HEK293 (cell line): Measurements from ENCODE around the gene RAD54L.

Source experiments
- CTCF ChIA-PET: fragments of 350-600 bp; formaldehyde crosslinking; extraction: SDS; loops from one replicate; lab custom pipeline; 2021; ENCODE audit warnings: antibody characterized with exemption; lab: Yijun Ruan, JAX
- POLR2A ChIA-PET: fragments of 300-600 bp; formaldehyde crosslinking; extraction: SDS; loops from one replicate; lab custom pipeline; 2020; ENCODE audit warnings: antibody characterized with exemption, inconsistent platforms; lab: Yijun Ruan, JAX
- H3K27ac ChIP-seq: fragments of 200-500 bp; sonication (Bioruptor generic); 2 replicates; pipeline ENCODE4 v1.5.1; 2014; ENCODE audit warnings: low read depth, low read length, control low read depth, inconsistent platforms; ENCODE audit errors: extremely low read depth
- H3K36me3 ChIP-seq, 2 experiments: fragments of 200-500 bp in 1 of 2; sonication (Bioruptor generic) in 1 of 2; 1 replicate in 1 of 2; 2 replicates in 1 of 2; pipeline ENCODE4 v1.5.1; 2014 to 2017; ENCODE audit warnings: inconsistent platforms in 2 of 2, low read length in 2 of 2; ENCODE audit not compliant: control insufficient read depth in 2 of 2, insufficient read depth in 1 of 2
- H3K4me1 ChIP-seq: fragments of 200-500 bp; sonication (Bioruptor generic); 2 replicates; pipeline ENCODE4 v1.5.1; 2014; ENCODE audit warnings: mild to moderate bottlenecking, low read length, inconsistent platforms; ENCODE audit not compliant: control insufficient read depth, insufficient read depth
- H3K4me3 ChIP-seq: 2 replicates; pipeline ENCODE4 v1.5.1; 2011; ENCODE audit warnings: low read depth, mild to moderate bottlenecking, control low read depth, low read length, moderate library complexity
- H3K9me3 ChIP-seq: fragments of 200-500 bp; sonication (Bioruptor generic); 2 replicates; pipeline ENCODE4 v1.5.1; 2014; ENCODE audit warnings: low read depth, low read length, inconsistent platforms; ENCODE audit not compliant: control insufficient read depth, insufficient read depth
- GLIS1 ChIP-seq: fragments of 450-650 bp; formaldehyde crosslinking; IDR thresholded peaks from 2 replicates; pipeline ENCODE4 v1.5.1; 2016; ENCODE audit warnings: missing biosample characterization, missing genetic modification characterization
- GLIS2 ChIP-seq: fragments of 450-650 bp; formaldehyde crosslinking; IDR thresholded peaks from 2 replicates; pipeline ENCODE4 v1.5.1; 2016; ENCODE audit warnings: missing biosample characterization, missing genetic modification characterization
- HOXC10 ChIP-seq: sonication (generic); formaldehyde crosslinking; IDR thresholded peaks from 2 replicates; pipeline ENCODE4 v1.8.1; 2023; ENCODE audit warnings: mild to moderate bottlenecking, missing genetic modification reagents
- KLF9 ChIP-seq: fragments of 450-650 bp; formaldehyde crosslinking; IDR thresholded peaks from 2 replicates; pipeline ENCODE4 v1.5.1; 2016; ENCODE audit warnings: missing biosample characterization, missing genetic modification characterization, low read depth
- PRDM1 ChIP-seq: fragments of 450-650 bp; formaldehyde crosslinking; IDR thresholded peaks from 2 replicates; pipeline ENCODE4; 2016; ENCODE audit warnings: missing biosample characterization, missing genetic modification characterization
- ZBTB20 ChIP-seq: fragments of 450-650 bp; formaldehyde crosslinking; IDR thresholded peaks from 2 replicates; pipeline ENCODE4 v1.5.1; 2016; ENCODE audit warnings: missing biosample characterization, missing genetic modification characterization
- ZIC2 ChIP-seq: fragments of 450-650 bp; formaldehyde crosslinking; IDR thresholded peaks from 2 replicates; pipeline ENCODE4 v1.5.1; 2016; ENCODE audit warnings: missing biosample characterization, missing genetic modification characterization
- ZNF146 ChIP-seq: fragments of 450-650 bp; formaldehyde crosslinking; IDR thresholded peaks from 2 replicates; pipeline ENCODE4 v1.5.1; 2016; ENCODE audit warnings: missing biosample characterization, missing genetic modification characterization
- ZNF211 ChIP-seq: fragments of 450-650 bp; formaldehyde crosslinking; IDR thresholded peaks from 2 replicates; pipeline ENCODE4 v1.5.1; 2016; ENCODE audit warnings: low read depth, missing biosample characterization, missing genetic modification characterization
- ZNF248 ChIP-seq: fragments of 450-650 bp; formaldehyde crosslinking; IDR thresholded peaks from 2 replicates; pipeline ENCODE4 v1.5.1; 2017; ENCODE audit warnings: missing biosample characterization, missing genetic modification characterization
- ZNF514 ChIP-seq: fragments of 450-650 bp; formaldehyde crosslinking; IDR thresholded peaks from 2 replicates; pipeline ENCODE4 v1.5.1; 2016; ENCODE audit warnings: missing biosample characterization, missing genetic modification characterization
- ZNF561 ChIP-seq: fragments of 450-650 bp; IDR thresholded peaks from 2 replicates; pipeline ENCODE4 v1.5.1; 2018; ENCODE audit warnings: missing biosample characterization, missing genetic modification characterization, borderline replicate concordance
- ZNF596 ChIP-seq: fragments of 450-650 bp; IDR thresholded peaks from 2 replicates; pipeline ENCODE4 v1.5.0; 2018; ENCODE audit warnings: missing biosample characterization, mild to moderate bottlenecking, missing genetic modification characterization, moderate library complexity
- ZNF76 ChIP-seq: fragments of 450-650 bp; formaldehyde crosslinking; IDR thresholded peaks from 2 replicates; pipeline ENCODE4; 2016; ENCODE audit warnings: low read depth, missing biosample characterization, missing genetic modification characterization, borderline replicate concordance
- TF ChIP-seq, protein P1 (sequence below): fragments of 450-650 bp; formaldehyde crosslinking; IDR thresholded peaks from 2 replicates; pipeline ENCODE4 v1.5.1; 2016; ENCODE audit warnings: missing biosample characterization, missing genetic modification characterization
- TF ChIP-seq, protein P2 (sequence below): fragments of 450-650 bp; formaldehyde crosslinking; conservative IDR thresholded peaks from 2 replicates; pipeline ENCODE4 v1.5.1; 2016; ENCODE audit warnings: low read depth, missing biosample characterization, missing genetic modification characterization
- TF ChIP-seq, protein P3 (sequence below): fragments of 450-650 bp; formaldehyde crosslinking; IDR thresholded peaks from 2 replicates; pipeline ENCODE4 v1.5.1; 2016; ENCODE audit warnings: missing biosample characterization, missing genetic modification characterization
- TF ChIP-seq, protein P4 (sequence below): fragments of 450-650 bp; formaldehyde crosslinking; IDR thresholded peaks from 2 replicates; pipeline ENCODE4 v1.5.1; 2016; ENCODE audit warnings: missing biosample characterization, missing genetic modification characterization
- TF ChIP-seq, protein P5 (sequence below): fragments of 450-650 bp; formaldehyde crosslinking; IDR thresholded peaks from 2 replicates; pipeline ENCODE4 v1.5.1; 2016; ENCODE audit warnings: missing biosample characterization, missing genetic modification characterization
- TF ChIP-seq, protein P6 (sequence below): fragments of 450-650 bp; IDR thresholded peaks from 2 replicates; pipeline ENCODE4 v1.5.1; 2018; ENCODE audit warnings: missing biosample characterization, mild to moderate bottlenecking, missing genetic modification characterization

The RAD54L gene

DNA sequence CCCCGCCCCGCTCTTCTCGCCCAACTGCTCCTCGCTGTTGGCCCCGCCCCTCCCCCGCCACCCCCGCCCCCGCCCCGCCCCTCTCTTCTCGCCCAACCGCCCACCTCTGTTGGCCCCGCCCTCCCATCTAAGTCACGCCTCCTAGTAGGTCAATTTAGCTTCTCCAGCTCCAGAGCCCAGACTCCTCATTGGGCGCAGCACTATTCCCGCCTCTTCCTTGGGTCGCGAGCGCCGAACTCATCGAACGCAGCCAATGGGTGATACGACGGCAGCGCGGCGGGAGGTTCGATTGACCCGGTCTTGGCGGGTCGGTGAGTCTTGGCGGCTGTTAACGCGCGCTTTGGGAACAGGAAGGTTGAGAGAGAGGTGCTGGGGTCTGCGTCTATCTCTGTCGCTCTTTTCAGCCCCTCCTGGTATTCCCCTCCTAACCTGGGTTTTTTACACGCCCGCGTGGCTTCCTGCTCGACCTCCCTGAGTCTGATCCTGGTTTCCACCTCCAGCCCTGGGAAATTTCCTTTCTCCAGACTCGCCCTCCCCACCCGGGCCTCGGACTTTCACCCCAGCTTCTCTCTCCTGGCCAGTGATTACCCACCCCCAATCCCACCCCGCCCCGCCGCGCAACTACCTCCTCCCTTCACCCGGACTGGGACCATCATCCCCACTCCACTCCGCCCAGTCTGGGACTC is at the start of gene RAD54L:
Gene RAD54L, plus strand, starts transcription at position 328 of the 686 bp plus-strand sequence. CDS start 643 bp downstream, outside the sequence.
- ChIA-PET POLR2A (interaction anchor here (0.6 to 1.9 kb wide), 36 partner anchors 8 to 1428 kb away, joined by 3 to 16 read pairs (median 4); partner anchors contain the start of genes GPBP1L1, LRRC41, LURAP1 and MUTYH), CTCF (interaction anchor here (0.6 to 2.9 kb wide), 5 partner anchors 12 to 1263 kb away, joined by 3 to 23 read pairs (median 3); no protein-coding TSS in a partner anchor)
- peaks cover 4% of the 10 kb centered on the region; the same call in 1 of the 2 replicates for H3K4me1 ChIP-seq
- peak within 1 kb of the TSS; percentile 59 for H3K27ac ChIP-seq
- peaks cover 27 to 42% of the 10 kb centered on the region in 2 experiments for H3K36me3 ChIP-seq
- peak within 1 kb of the TSS; percentile 83 for H3K4me3 ChIP-seq
- H3K9me3 ChIP-seq, result no peaks in the 10 kb centered on the region
- TF ChIP-seq, protein P1, sequence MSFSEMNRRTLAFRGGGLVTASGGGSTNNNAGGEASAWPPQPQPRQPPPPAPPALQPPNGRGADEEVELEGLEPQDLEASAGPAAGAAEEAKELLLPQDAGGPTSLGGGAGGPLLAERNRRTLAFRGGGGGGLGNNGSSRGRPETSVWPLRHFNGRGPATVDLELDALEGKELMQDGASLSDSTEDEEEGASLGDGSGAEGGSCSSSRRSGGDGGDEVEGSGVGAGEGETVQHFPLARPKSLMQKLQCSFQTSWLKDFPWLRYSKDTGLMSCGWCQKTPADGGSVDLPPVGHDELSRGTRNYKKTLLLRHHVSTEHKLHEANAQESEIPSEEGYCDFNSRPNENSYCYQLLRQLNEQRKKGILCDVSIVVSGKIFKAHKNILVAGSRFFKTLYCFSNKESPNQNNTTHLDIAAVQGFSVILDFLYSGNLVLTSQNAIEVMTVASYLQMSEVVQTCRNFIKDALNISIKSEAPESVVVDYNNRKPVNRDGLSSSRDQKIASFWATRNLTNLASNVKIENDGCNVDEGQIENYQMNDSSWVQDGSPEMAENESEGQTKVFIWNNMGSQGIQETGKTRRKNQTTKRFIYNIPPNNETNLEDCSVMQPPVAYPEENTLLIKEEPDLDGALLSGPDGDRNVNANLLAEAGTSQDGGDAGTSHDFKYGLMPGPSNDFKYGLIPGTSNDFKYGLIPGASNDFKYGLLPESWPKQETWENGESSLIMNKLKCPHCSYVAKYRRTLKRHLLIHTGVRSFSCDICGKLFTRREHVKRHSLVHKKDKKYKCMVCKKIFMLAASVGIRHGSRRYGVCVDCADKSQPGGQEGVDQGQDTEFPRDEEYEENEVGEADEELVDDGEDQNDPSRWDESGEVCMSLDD (tag by site-specific recombination), result no peak
- TF ChIP-seq ZNF211 (no peak), PRDM1 (tag by site-specific recombination) (peak; percentile 88), ZBTB20 (tag by site-specific recombination) (peak; percentile 71), ZNF514 (tag by site-specific recombination) (no peak), GLIS2 (tag by site-specific recombination) (peak; percentile 84), ZNF76 (tag by site-specific recombination) (peak; percentile 46; the same call in 1 of the 2 replicates), KLF9 (peak; percentile 36; the same call in 1 of the 2 replicates), ZNF248 (no peak), ZNF146 (tag by site-specific recombination) (peak; percentile 37), GLIS1 (tag by site-specific recombination) (peak; percentile 81), HOXC10 (CRISPR knock-in tag) (peak; percentile 74; the same call in 1 of the 2 replicates), ZNF561 (tag by site-specific recombination) (no peak), ZIC2 (tag by site-specific recombination) (peak; percentile 5; the same call in 1 of the 2 replicates), ZNF596 (tag by site-specific recombination) (peak; percentile 59; the same call in 1 of the 2 replicates)
- TF ChIP-seq, protein P2, sequence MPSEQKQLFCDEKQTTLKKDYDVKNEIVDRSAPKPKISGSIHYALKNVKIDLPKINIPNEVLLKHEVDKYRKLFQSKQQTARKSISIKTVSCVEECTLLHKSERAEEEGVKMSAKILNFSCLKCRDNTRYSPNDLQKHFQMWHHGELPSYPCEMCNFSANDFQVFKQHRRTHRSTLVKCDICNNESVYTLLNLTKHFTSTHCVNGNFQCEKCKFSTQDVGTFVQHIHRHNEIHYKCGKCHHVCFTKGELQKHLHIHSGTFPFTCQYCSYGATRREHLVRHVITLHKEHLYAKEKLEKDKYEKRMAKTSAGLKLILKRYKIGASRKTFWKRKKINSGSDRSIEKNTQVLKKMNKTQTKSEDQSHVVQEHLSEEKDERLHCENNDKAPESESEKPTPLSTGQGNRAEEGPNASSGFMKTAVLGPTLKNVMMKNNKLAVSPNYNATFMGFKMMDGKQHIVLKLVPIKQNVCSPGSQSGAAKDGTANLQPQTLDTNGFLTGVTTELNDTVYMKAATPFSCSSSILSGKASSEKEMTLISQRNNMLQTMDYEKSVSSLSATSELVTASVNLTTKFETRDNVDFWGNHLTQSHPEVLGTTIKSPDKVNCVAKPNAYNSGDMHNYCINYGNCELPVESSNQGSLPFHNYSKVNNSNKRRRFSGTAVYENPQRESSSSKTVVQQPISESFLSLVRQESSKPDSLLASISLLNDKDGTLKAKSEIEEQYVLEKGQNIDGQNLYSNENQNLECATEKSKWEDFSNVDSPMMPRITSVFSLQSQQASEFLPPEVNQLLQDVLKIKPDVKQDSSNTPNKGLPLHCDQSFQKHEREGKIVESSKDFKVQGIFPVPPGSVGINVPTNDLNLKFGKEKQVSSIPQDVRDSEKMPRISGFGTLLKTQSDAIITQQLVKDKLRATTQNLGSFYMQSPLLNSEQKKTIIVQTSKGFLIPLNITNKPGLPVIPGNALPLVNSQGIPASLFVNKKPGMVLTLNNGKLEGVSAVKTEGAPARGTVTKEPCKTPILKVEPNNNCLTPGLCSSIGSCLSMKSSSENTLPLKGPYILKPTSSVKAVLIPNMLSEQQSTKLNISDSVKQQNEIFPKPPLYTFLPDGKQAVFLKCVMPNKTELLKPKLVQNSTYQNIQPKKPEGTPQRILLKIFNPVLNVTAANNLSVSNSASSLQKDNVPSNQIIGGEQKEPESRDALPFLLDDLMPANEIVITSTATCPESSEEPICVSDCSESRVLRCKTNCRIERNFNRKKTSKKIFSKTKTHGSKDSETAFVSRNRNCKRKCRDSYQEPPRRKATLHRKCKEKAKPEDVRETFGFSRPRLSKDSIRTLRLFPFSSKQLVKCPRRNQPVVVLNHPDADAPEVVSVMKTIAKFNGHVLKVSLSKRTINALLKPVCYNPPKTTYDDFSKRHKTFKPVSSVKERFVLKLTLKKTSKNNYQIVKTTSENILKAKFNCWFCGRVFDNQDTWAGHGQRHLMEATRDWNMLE (tag by site-specific recombination), result peak; percentile 60
- TF ChIP-seq, protein P3, sequence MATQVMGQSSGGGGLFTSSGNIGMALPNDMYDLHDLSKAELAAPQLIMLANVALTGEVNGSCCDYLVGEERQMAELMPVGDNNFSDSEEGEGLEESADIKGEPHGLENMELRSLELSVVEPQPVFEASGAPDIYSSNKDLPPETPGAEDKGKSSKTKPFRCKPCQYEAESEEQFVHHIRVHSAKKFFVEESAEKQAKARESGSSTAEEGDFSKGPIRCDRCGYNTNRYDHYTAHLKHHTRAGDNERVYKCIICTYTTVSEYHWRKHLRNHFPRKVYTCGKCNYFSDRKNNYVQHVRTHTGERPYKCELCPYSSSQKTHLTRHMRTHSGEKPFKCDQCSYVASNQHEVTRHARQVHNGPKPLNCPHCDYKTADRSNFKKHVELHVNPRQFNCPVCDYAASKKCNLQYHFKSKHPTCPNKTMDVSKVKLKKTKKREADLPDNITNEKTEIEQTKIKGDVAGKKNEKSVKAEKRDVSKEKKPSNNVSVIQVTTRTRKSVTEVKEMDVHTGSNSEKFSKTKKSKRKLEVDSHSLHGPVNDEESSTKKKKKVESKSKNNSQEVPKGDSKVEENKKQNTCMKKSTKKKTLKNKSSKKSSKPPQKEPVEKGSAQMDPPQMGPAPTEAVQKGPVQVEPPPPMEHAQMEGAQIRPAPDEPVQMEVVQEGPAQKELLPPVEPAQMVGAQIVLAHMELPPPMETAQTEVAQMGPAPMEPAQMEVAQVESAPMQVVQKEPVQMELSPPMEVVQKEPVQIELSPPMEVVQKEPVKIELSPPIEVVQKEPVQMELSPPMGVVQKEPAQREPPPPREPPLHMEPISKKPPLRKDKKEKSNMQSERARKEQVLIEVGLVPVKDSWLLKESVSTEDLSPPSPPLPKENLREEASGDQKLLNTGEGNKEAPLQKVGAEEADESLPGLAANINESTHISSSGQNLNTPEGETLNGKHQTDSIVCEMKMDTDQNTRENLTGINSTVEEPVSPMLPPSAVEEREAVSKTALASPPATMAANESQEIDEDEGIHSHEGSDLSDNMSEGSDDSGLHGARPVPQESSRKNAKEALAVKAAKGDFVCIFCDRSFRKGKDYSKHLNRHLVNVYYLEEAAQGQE (tag by site-specific recombination), result no peak; the same call in 1 of the 2 replicates
- TF ChIP-seq, protein P4, sequence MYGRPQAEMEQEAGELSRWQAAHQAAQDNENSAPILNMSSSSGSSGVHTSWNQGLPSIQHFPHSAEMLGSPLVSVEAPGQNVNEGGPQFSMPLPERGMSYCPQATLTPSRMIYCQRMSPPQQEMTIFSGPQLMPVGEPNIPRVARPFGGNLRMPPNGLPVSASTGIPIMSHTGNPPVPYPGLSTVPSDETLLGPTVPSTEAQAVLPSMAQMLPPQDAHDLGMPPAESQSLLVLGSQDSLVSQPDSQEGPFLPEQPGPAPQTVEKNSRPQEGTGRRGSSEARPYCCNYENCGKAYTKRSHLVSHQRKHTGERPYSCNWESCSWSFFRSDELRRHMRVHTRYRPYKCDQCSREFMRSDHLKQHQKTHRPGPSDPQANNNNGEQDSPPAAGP, result peak; percentile 44
- TF ChIP-seq, protein P5, sequence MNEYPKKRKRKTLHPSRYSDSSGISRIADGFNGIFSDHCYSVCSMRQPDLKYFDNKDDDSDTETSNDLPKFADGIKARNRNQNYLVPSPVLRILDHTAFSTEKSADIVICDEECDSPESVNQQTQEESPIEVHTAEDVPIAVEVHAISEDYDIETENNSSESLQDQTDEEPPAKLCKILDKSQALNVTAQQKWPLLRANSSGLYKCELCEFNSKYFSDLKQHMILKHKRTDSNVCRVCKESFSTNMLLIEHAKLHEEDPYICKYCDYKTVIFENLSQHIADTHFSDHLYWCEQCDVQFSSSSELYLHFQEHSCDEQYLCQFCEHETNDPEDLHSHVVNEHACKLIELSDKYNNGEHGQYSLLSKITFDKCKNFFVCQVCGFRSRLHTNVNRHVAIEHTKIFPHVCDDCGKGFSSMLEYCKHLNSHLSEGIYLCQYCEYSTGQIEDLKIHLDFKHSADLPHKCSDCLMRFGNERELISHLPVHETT (tag by site-specific recombination), result peak; percentile 86
- TF ChIP-seq, protein P6, sequence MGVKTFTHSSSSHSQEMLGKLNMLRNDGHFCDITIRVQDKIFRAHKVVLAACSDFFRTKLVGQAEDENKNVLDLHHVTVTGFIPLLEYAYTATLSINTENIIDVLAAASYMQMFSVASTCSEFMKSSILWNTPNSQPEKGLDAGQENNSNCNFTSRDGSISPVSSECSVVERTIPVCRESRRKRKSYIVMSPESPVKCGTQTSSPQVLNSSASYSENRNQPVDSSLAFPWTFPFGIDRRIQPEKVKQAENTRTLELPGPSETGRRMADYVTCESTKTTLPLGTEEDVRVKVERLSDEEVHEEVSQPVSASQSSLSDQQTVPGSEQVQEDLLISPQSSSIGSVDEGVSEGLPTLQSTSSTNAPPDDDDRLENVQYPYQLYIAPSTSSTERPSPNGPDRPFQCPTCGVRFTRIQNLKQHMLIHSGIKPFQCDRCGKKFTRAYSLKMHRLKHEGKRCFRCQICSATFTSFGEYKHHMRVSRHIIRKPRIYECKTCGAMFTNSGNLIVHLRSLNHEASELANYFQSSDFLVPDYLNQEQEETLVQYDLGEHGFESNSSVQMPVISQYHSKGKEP (tag by site-specific recombination), result no peak
